WTC11 (cell line): ENCODE data around the gene EHBP1L1. TPM values are rescaled to one million over a fixed set of nuclear protein-coding genes. Genes with fewer than 3 reads are reported as not detected.

Experiments used
- ATAC-seq: fragments of 200-7000 bp; cut with Tn5 transposase; 2 replicates; pipeline ENCODE4 v1.10.0; 2021; ENCODE audit warnings: mild to moderate bottlenecking, moderate library complexity
- CTCF ChIA-PET: fragments of 300-600 bp; sonication (Branson Sonifier 250); formaldehyde crosslinking; loops from one replicate; lab custom pipeline; 2021; ENCODE audit warnings: antibody characterized with exemption; lab: Charles Lee
- POLR2A ChIA-PET: fragments of 350-600 bp; sonication (Branson Sonifier 250); formaldehyde crosslinking; loops from one replicate; lab custom pipeline; 2021; ENCODE audit warnings: antibody characterized with exemption; lab: Charles Lee
- DNase-seq: peaks from one replicate; pipeline ENCODE4 v3.0.0; 2021; ENCODE audit warnings: low spot score
- H3K27ac Mint-ChIP-seq: 2 replicates; pipeline ENCODE4 v1.8.0; 2021; ENCODE audit warnings: mixed read lengths
- H3K27me3 Mint-ChIP-seq: 2 replicates; pipeline ENCODE4 v1.8.0; 2021; ENCODE audit warnings: low read depth, mild to moderate bottlenecking, moderate library complexity, mixed read lengths
- H3K36me3 Mint-ChIP-seq: 2 replicates; pipeline ENCODE4 v1.8.0; 2021; ENCODE audit warnings: mixed read lengths
- H3K4me1 Mint-ChIP-seq: 2 replicates; pipeline ENCODE4 v1.8.0; 2022; ENCODE audit warnings: mixed read lengths
- H3K4me3 Mint-ChIP-seq: 2 replicates; pipeline ENCODE4 v1.8.0; 2021; ENCODE audit warnings: mild to moderate bottlenecking, moderate library complexity, mixed read lengths
- H3K9me3 Mint-ChIP-seq: 2 replicates; pipeline ENCODE4 v1.8.0; 2021; ENCODE audit warnings: mixed read lengths
- ATF1 ChIP-seq: sonication (generic); formaldehyde crosslinking; IDR thresholded peaks from 2 replicates; pipeline ENCODE4 v1.8.1; 2023; ENCODE audit warnings: mild to moderate bottlenecking, moderate library complexity, missing genetic modification reagents
- CBFB ChIP-seq: sonication (generic); formaldehyde crosslinking; IDR thresholded peaks from 2 replicates; pipeline ENCODE4 v1.8.1; 2022; ENCODE audit warnings: mild to moderate bottlenecking, low read depth, missing genetic modification reagents
- FOXP1 ChIP-seq: sonication (generic); formaldehyde crosslinking; IDR thresholded peaks from 2 replicates; pipeline ENCODE4 v1.8.0; 2022; ENCODE audit warnings: missing genetic modification reagents, mild to moderate bottlenecking, moderate library complexity, borderline replicate concordance
- IRF2 ChIP-seq: sonication (generic); formaldehyde crosslinking; IDR thresholded peaks from 2 replicates; pipeline ENCODE4 v1.8.0; 2022; ENCODE audit warnings: low read depth, missing genetic modification reagents, borderline replicate concordance
- NR1H2 ChIP-seq: sonication (generic); formaldehyde crosslinking; IDR thresholded peaks from 2 replicates; pipeline ENCODE4 v1.9.0; 2021; ENCODE audit warnings: mild to moderate bottlenecking, moderate library complexity, missing genetic modification reagents
- OVOL2 ChIP-seq: fragments of 250-450 bp; sonication (Bioruptor Pico); IDR thresholded peaks from 2 replicates; pipeline ENCODE4 v1.9.0; 2021; ENCODE audit warnings: mild to moderate bottlenecking, borderline replicate concordance
- TP53 ChIP-seq: sonication (generic); formaldehyde crosslinking; IDR thresholded peaks from 2 replicates; pipeline ENCODE4 v1.8.1; 2023; ENCODE audit warnings: mild to moderate bottlenecking, missing genetic modification reagents
- ZNF671 ChIP-seq: fragments of 250-450 bp; sonication (Bioruptor Pico); IDR thresholded peaks from 2 replicates; pipeline ENCODE4 v1.8.0; 2021; ENCODE audit warnings: mild to moderate bottlenecking
- total RNA-seq: library from RNA; stranded (reverse); gene quantifications from 3 replicates; pipeline ENCODE4 v1.2.3, GENCODE V29; 2021
- TF ChIP-seq, protein P1 (sequence below): sonication (generic); formaldehyde crosslinking; IDR thresholded peaks from 2 replicates; pipeline ENCODE4 v1.8.0; 2022; ENCODE audit warnings: mild to moderate bottlenecking, missing genetic modification reagents
- TF ChIP-seq, protein P2 (sequence below): fragments of 250-450 bp; sonication (Bioruptor Pico); IDR thresholded peaks from 2 replicates; pipeline ENCODE4 v1.9.0; 2021; ENCODE audit warnings: mild to moderate bottlenecking
- TF ChIP-seq, protein P3 (sequence below): fragments of 250-450 bp; sonication (Bioruptor Pico); conservative IDR thresholded peaks from 2 replicates; pipeline ENCODE4 v1.9.0; 2021; ENCODE audit warnings: mild to moderate bottlenecking
- TF ChIP-seq, protein P4 (sequence below): fragments of 250-450 bp; sonication (Bioruptor Pico); IDR thresholded peaks from 2 replicates; pipeline ENCODE4 v2.1.2; 2022; ENCODE audit warnings: mild to moderate bottlenecking, moderate library complexity
- TF ChIP-seq, protein P5 (sequence below): sonication (generic); formaldehyde crosslinking; IDR thresholded peaks from 2 replicates; pipeline ENCODE4 v1.8.1; 2022; ENCODE audit warnings: mild to moderate bottlenecking, moderate library complexity, missing genetic modification reagents
- TF ChIP-seq, protein P6 (sequence below): fragments of 200-600 bp; IDR thresholded peaks from 2 replicates; pipeline ENCODE4 v1.8.0; 2022; ENCODE audit warnings: antibody characterized with exemption
- TF ChIP-seq, protein P7 (sequence below): sonication (generic); formaldehyde crosslinking; IDR thresholded peaks from 2 replicates; pipeline ENCODE4 v1.8.0; 2023; ENCODE audit warnings: missing genetic modification reagents
- TF ChIP-seq, protein P8 (sequence below): sonication (generic); formaldehyde crosslinking; IDR thresholded peaks from 2 replicates; pipeline ENCODE4 v1.8.1; 2023; ENCODE audit warnings: mild to moderate bottlenecking, moderate library complexity, missing genetic modification reagents

EHBP1L1 gene
- total RNA-seq, 1 experiment from 2014 or later, result 11.8 TPM

DNA sequence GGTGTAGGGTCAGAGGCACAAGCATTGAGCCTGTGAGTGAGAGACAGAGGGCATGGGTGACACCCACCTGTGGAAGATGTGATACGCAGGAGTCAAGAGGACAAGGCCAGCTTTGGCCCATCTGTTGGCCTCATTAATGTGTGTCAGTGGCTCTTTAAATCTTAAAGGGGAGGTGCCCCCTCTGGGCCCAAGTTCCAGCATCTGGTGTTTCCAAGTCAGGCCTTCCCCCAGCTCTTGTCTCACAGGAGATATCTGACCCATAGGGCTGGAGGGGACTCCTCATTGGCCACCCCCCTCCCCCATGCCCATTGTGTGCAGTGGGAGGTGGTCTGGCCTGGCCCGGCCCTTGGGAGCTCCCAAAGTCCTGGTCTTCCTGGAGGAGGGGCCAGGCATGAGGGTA lies 10.8 kb downstream of the EHBP1L1 start:
- ChIA-PET CTCF (interaction anchor here (0.7 to 13.8 kb wide), 11 partner anchors 7 to 51 kb away, joined by 3 to 311 read pairs (median 6); partner anchors contain the start of genes FAM89B, MAP3K11, PCNX3 and SIPA1), POLR2A (interaction anchor here (1.2 to 1.7 kb wide), 4 partner anchors 11 to 26 kb away, joined by 3 to 6 read pairs (median 4); partner anchors contain the start of genes EHBP1L1, FAM89B and ZNRD2)
- ATAC-seq, result peak; percentile 55
- Mint-ChIP-seq H3K36me3 (no peaks in the 10 kb centered on the region), H3K9me3 (no peaks in the 10 kb centered on the region), H3K4me1 (peaks cover 30% of the 10 kb centered on the region), H3K4me3 (no peak overlapping the region), H3K27ac (no peak overlapping the region; the same call in 1 of the 2 replicates), H3K27me3 (peaks cover 82% of the 10 kb centered on the region)
- TF ChIP-seq, protein P1, sequence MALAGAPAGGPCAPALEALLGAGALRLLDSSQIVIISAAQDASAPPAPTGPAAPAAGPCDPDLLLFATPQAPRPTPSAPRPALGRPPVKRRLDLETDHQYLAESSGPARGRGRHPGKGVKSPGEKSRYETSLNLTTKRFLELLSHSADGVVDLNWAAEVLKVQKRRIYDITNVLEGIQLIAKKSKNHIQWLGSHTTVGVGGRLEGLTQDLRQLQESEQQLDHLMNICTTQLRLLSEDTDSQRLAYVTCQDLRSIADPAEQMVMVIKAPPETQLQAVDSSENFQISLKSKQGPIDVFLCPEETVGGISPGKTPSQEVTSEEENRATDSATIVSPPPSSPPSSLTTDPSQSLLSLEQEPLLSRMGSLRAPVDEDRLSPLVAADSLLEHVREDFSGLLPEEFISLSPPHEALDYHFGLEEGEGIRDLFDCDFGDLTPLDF (CRISPR knock-in tag), result no peak
- TF ChIP-seq ZNF671 (CRISPR knock-in tag) (no peak), TP53 (no peak), CBFB (no peak), ATF1 (no peak), OVOL2 (CRISPR knock-in tag) (no peak), IRF2 (CRISPR knock-in tag) (no peak)
- TF ChIP-seq, protein P2, sequence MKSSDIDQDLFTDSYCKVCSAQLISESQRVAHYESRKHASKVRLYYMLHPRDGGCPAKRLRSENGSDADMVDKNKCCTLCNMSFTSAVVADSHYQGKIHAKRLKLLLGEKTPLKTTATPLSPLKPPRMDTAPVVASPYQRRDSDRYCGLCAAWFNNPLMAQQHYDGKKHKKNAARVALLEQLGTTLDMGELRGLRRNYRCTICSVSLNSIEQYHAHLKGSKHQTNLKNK, result no peak
- TF ChIP-seq, protein P3, sequence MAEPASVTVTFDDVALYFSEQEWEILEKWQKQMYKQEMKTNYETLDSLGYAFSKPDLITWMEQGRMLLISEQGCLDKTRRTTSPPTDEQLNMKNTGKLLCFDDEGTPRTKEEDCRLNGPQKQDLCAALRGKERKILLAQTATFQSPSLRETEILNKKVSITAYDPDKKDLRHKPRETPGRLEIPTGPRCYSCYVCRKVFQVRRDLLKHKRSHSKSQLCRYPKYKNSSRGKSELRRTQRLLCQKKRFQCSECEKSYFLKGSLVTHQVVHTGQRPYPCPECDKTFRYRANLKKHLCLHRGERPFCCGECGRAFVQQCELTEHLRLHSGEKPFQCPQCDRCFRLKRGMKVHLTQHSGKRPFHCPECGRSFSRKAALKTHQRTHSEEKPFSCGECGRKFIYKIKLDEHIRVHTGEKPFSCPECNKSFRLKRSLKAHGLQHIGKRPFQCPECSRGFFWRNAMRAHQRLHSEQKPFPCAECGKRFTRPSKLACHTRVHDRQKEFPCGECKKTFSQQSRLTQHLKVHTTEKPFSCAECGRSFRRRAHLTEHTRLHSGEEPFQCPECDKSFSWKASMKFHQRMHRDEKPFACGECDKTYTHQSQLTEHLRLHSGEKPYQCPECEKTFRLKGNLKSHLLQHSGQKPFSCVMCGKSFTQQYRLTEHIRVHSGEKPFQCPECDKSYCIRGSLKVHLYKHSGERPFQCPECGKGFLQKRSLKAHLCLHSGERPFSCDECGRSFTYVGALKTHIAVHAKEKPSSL (CRISPR knock-in tag), result no peak
- TF ChIP-seq, protein P4, sequence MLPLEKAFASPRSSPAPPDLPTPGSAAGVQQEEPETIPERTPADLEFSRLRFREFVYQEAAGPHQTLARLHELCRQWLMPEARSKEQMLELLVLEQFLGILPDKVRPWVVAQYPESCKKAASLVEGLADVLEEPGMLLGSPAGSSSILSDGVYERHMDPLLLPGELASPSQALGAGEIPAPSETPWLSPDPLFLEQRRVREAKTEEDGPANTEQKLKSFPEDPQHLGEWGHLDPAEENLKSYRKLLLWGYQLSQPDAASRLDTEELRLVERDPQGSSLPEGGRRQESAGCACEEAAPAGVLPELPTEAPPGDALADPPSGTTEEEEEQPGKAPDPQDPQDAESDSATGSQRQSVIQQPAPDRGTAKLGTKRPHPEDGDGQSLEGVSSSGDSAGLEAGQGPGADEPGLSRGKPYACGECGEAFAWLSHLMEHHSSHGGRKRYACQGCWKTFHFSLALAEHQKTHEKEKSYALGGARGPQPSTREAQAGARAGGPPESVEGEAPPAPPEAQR (CRISPR knock-in tag), result no peak
- TF ChIP-seq, protein P5, sequence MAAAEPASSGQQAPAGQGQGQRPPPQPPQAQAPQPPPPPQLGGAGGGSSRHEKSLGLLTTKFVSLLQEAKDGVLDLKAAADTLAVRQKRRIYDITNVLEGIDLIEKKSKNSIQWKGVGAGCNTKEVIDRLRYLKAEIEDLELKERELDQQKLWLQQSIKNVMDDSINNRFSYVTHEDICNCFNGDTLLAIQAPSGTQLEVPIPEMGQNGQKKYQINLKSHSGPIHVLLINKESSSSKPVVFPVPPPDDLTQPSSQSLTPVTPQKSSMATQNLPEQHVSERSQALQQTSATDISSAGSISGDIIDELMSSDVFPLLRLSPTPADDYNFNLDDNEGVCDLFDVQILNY (CRISPR knock-in tag), result no peak
- DNase-seq, result peak; percentile 55

DNA sequence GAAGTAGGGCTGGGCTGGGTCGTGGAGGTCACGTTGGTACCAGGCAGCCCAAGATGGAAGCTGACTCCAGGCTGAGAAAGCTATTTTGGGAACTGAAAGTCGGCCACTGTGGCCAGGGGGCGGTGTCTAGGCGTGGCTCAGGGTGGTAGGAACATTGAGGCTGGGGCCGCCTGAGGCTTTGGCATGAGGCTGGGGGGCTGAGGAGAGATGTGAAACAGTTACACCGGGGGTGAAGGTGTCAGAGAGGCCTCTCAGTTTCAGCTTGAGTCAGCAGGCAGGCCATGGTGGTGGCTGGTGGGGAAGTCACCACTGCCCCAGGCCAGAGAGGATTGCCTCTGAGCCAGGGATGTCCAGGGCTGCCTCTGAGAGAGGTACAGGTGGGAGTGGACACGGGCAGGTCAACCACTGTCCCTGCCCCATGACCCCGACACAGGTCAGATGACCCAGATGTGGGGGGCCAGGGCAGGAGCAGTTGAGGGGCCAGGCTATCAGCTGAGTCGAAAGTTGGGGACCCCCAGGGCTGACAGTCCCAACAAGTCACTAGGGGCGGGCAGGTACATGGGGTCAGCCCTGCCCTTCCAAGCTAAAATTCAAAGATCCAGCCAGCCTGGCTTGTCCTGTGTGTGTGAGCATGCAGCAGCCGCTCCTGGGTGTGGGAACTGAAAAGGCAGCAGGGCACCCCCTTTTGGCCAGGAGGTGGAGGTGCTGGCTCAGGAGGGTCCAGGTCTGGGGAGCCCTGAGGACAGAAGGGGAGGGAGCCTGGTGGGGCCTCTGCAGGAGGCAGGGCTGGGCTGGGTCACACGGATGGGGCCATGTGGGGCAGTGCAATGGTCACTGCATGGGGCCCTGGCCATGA lies 12.6 kb downstream of the EHBP1L1 start:
- Mint-ChIP-seq H3K9me3 (no peaks in the 10 kb centered on the region), H3K27ac (0 out of 2 replicates have a peak overlapping the region, but pooled peaks have one; percentile 19)
- POLR2A ChIA-PET, result interaction anchor here (0.6 kb wide), 1 partner anchor 38 kb away, joined by 3 read pairs; no protein-coding TSS in a partner anchor
- TF ChIP-seq, protein P6, sequence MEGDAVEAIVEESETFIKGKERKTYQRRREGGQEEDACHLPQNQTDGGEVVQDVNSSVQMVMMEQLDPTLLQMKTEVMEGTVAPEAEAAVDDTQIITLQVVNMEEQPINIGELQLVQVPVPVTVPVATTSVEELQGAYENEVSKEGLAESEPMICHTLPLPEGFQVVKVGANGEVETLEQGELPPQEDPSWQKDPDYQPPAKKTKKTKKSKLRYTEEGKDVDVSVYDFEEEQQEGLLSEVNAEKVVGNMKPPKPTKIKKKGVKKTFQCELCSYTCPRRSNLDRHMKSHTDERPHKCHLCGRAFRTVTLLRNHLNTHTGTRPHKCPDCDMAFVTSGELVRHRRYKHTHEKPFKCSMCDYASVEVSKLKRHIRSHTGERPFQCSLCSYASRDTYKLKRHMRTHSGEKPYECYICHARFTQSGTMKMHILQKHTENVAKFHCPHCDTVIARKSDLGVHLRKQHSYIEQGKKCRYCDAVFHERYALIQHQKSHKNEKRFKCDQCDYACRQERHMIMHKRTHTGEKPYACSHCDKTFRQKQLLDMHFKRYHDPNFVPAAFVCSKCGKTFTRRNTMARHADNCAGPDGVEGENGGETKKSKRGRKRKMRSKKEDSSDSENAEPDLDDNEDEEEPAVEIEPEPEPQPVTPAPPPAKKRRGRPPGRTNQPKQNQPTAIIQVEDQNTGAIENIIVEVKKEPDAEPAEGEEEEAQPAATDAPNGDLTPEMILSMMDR, result peak; percentile 49
- TF ChIP-seq FOXP1 (CRISPR knock-in tag), result peak; percentile 17; the same call in 1 of the 2 replicates
- TF ChIP-seq NR1H2 (CRISPR knock-in tag), result no peak
- TF ChIP-seq, protein P7, sequence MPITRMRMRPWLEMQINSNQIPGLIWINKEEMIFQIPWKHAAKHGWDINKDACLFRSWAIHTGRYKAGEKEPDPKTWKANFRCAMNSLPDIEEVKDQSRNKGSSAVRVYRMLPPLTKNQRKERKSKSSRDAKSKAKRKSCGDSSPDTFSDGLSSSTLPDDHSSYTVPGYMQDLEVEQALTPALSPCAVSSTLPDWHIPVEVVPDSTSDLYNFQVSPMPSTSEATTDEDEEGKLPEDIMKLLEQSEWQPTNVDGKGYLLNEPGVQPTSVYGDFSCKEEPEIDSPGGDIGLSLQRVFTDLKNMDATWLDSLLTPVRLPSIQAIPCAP (CRISPR knock-in tag), result no peak
- TF ChIP-seq, protein P8, sequence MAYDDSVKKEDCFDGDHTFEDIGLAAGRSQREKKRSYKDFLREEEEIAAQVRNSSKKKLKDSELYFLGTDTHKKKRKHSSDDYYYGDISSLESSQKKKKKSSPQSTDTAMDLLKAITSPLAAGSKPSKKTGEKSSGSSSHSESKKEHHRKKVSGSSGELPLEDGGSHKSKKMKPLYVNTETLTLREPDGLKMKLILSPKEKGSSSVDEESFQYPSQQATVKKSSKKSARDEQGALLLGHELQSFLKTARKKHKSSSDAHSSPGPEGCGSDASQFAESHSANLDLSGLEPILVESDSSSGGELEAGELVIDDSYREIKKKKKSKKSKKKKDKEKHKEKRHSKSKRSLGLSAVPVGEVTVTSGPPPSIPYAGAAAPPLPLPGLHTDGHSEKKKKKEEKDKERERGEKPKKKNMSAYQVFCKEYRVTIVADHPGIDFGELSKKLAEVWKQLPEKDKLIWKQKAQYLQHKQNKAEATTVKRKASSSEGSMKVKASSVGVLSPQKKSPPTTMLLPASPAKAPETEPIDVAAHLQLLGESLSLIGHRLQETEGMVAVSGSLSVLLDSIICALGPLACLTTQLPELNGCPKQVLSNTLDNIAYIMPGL (CRISPR knock-in tag), result peak; percentile 60; the same call in 1 of the 2 replicates
- TF ChIP-seq, all 79 proteins: peak for 3
- ATAC-seq (peak; percentile 49), DNase-seq (peak; percentile 80)
- H3K36me3 Mint-ChIP-seq, result no peaks in the 10 kb centered on the region
- peaks cover 77% of the 10 kb centered on the region for H3K27me3 Mint-ChIP-seq
- CTCF ChIA-PET, result interaction anchor here (0.5 to 13.8 kb wide), 17 partner anchors 11 to 1785 kb away, joined by 3 to 311 read pairs (median 5); partner anchors contain the start of genes CLCF1, EHBP1L1, FAM89B and LTBP3
- peaks cover 37% of the 10 kb centered on the region for H3K4me1 Mint-ChIP-seq
- H3K4me3 Mint-ChIP-seq, result no peak overlapping the region
